AG09309 (cell line): ENCODE results near the gene C2CD3.

Experiments
- DNase-seq: peaks from one replicate; pipeline ENCODE4 v3.0.0-alpha.2; 2010; ENCODE audit warnings: low read depth
- H3K4me3 ChIP-seq: 2 replicates; pipeline ENCODE4 v1.5.1; 2011; ENCODE audit warnings: mild to moderate bottlenecking, low read depth, low read length, moderate library complexity; ENCODE audit not compliant: control insufficient read depth
- TF ChIP-seq, protein P1 (sequence below): IDR thresholded peaks from 2 replicates; pipeline ENCODE4 v1.5.1; 2011; ENCODE audit warnings: mild to moderate bottlenecking, low read depth, low read length, inconsistent platforms; ENCODE audit not compliant: insufficient read depth, control insufficient read depth; ENCODE audit errors: missing control alignments

C2CD3 gene

DNA sequence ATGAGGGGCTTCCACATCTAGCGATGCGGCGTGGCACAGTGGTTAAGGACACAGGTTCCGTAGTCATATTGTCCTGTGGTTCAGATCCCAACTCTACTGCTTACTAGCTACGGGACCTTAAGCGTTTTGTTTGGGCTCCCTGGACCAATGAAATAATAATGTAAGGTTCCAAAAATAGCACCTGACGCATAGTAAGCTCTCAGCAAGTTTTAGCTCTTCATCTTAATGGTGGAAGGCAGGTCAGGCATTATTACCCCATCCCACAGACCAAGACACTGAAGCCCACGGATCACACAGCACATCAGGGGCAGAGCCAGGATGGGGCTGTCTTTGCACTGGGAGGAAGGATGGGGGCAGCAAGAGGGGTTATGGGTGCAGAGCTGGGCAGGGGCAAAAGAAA is 206.9 kb downstream of the C2CD3 start:
- no peak for DNase-seq
- TF ChIP-seq, protein P1, sequence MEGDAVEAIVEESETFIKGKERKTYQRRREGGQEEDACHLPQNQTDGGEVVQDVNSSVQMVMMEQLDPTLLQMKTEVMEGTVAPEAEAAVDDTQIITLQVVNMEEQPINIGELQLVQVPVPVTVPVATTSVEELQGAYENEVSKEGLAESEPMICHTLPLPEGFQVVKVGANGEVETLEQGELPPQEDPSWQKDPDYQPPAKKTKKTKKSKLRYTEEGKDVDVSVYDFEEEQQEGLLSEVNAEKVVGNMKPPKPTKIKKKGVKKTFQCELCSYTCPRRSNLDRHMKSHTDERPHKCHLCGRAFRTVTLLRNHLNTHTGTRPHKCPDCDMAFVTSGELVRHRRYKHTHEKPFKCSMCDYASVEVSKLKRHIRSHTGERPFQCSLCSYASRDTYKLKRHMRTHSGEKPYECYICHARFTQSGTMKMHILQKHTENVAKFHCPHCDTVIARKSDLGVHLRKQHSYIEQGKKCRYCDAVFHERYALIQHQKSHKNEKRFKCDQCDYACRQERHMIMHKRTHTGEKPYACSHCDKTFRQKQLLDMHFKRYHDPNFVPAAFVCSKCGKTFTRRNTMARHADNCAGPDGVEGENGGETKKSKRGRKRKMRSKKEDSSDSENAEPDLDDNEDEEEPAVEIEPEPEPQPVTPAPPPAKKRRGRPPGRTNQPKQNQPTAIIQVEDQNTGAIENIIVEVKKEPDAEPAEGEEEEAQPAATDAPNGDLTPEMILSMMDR = no peak
- H3K4me3 ChIP-seq = no peak overlapping the region
